HG03280 (cell line): ENCODE measurements around the gene ZMAT5.

ENCODE experiments used
- ATAC-seq: cut with Tn5 transposase; IDR thresholded peaks from one replicate; pipeline ENCODE4 v1.9.1; 2021; ENCODE audit warnings: mild to moderate bottlenecking, moderate library complexity; ENCODE audit not compliant: unreplicated experiment

The ZMAT5 gene

DNA sequence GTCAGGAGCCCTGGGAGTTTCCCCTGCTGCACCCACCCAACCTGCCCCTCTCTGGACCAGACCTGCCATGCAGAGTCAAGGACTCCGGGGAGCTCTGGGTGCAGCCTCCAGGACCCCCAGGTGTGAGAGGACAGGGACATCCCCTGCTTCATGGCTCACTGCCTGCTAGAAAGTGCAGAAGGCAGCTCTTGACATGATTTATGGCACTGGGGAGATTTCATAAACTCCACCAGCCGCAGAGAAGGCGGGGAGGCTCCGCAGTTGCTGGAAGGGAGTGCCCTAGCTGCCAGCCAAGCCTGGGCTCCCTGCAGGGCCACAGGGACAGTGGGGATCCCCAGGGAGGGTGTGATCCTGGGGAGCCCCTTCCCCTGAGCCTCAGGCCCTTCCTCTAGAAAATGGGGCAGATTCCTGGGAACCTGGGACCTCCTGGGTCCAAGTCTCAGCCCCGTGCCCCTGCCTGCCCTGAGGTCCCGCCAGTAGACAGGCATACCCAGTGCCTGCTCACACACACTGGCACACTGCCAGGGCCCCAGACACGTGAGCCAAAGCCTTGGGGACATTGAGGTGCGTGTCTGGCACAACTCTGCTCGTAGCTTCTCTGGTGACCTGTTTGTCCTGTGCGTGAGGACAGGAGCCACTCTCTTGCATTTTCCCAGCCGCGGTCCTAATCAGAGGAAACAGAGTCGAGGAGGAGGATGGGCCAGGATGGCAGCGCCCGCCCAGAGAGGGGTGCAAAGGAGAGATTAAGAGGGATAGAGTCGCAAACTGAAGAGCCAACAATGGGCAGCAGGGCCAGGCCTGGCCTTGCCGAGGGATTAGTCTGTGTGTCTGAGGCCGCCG lies 33.2 kb downstream of the ZMAT5 start:
- no peak for ATAC-seq

- ATAC-seq = no peak
Observed at GRCh38 chr22:29732883-29733282, 33.9 kb downstream of the ZMAT5 start.

DNA sequence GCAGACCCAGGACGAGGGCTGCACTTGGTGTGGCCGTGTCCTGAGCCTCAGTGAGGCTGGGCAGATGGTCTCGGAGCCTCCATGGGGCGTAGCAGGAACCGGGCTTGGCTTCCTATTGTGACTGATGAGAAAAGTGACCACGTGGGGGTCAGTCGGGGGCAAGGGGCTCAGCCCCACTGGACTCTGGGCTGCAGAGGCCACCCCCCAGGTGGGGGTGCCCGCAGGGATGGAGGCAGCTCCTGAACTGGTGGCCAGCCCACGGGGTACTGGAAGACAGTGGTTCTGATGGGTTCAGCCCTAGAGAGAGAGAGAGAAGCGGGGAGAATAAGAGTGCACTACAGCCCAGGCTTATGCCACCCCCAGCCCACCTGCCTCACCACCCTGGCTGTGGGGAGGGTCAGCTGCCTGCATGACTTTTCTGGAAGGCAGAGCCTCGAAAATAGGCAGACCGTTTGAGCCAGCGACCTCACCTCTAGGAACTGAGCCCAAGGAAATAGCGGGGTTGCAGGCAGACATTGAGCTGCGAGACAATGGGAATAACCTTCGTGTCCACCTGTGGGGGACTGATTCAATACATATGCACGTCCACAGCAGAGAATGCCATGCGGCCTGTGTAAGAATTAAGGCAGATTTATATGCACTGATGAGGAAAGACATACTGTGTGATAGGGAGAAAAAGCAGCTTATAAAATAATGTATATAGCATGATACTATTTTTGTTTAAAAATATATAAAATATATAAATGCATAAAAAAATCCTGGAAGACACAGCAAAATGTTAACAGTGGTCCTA lies 35.6 kb downstream of the ZMAT5 start:
- no peak for ATAC-seq

GRCh38 chr22:29729161-29729560 lies 37.6 kb downstream of the ZMAT5 start:
- no peak for ATAC-seq

- no peak for ATAC-seq
Observed at GRCh38 chr22:29727131-29727523, 39.7 kb downstream of the ZMAT5 start.

GRCh38 chr22:29726512-29727130 lies 40.2 kb downstream of the ZMAT5 start:
- ATAC-seq = no peak

DNA sequence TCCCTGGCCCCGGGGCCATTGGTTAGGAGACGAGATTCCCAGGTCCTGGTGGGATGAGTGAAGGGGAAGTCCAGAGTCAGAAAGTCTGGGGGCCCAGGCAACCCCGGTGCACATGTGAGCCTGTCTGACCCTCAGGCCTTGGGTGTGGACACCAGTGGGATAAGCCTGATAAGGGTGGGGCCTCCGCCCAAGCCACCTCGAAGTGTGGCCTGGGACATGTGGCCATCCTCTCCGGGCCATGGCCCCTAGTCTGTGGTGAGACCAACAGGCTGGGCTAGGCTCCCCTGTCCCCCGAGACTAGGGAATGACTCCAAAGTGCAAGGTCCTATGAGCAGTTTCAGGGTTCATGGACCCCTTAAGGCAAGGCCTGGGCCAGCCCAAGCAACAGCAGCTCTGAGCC lies 40.7 kb downstream of the ZMAT5 start:
- no peak for ATAC-seq

DNA sequence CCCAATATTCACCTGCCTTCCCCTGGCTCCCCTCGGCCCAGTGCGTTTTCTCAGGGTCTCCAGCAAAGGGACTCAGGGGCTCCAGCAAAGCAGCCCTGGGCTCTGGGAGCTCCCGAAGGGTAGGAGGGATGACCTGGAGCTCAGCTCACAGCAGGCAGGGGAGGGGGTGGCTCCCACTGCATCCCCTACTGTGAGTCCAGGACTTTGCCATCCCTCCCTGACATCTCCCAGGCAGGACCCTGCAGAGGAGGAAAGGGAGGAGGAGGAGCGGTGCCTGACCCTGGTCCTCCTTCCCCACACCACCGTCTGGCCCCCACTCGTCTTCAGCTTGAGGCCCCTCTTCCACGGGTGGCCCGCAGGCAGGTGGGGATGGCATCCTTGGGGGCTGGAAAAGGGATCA lies 42.0 kb downstream of the ZMAT5 start:
- no peak for ATAC-seq

GRCh38 chr22:29723766-29724165 lies 43.0 kb downstream of the ZMAT5 start:
- ATAC-seq = no peak

- ATAC-seq = no peak
Observed at GRCh38 chr22:29722587-29722986, 44.2 kb downstream of the ZMAT5 start.

DNA sequence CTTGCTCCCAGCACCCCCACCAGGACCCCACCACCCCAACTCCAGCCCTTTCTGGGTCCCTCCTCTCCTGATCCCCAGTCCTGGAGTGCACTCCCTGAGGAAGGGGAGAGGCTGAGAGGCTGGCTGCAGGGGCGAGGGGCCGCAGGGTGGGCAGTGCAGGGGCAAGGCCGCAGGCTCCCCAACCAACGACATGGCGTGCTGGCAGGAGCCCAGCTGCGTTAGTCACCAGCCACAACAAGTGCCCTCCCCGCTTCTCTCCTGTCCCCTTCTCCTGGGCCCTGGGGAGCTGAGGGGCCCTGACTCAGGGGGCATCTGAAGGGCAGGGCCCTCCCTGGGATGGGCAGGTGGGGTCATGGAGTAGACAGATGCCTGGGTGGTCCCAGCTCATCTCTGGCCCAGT lies 44.7 kb downstream of the ZMAT5 start:
- ATAC-seq = no peak

GRCh38 chr22:29720811-29721323 lies 45.9 kb downstream of the ZMAT5 start:
- no peak for ATAC-seq

- ATAC-seq = no peak
Observed at GRCh38 chr22:29719899-29720645, 46.7 kb downstream of the ZMAT5 start, which contains the start of gene CABP7. CABP7 (plus strand) TSS chr22:29720003; CDS start chr22:29720425, 422 bp downstream.

GRCh38 chr22:29718949-29719898 lies 47.6 kb downstream of the ZMAT5 start:
- ATAC-seq = no peak

- no peak for ATAC-seq
Observed at GRCh38 chr22:29717789-29718188, 49.0 kb downstream of the ZMAT5 start.

DNA sequence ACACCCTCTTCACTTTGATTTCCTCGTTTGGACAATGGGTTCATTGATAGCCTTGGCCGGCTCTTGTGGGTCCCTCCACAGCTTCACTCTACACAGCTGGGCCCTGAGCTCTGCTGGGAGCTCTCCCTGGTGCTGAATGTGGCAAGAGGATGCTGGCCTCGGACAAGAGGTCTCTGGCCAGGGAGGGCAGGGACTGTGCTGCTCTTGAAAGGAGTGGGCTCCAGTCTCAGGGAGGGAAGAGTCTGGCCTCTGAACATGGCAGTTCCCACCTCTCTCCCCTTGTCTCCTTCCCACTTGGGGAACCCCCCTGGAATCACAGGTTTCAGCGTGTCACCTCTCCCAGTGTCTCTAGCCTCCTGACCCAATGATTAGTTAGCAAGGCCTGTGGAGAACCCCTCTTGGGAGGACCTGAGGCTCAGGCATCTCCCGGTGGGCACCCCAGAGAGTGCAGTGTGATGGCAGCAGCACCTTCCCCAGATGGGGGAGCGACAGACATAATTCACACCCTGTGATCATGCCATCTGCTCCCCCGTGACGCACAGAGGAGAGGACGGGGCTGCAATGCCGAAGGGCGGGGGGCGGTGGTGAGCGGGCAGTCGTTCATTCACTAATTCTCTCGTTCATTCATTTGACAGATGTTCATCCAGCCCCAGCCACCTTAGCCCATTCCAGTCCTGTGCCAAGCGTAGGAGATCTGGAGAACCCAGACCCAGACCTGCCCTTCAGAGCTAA lies 49.8 kb downstream of the ZMAT5 start:
- ATAC-seq = no peak

DNA sequence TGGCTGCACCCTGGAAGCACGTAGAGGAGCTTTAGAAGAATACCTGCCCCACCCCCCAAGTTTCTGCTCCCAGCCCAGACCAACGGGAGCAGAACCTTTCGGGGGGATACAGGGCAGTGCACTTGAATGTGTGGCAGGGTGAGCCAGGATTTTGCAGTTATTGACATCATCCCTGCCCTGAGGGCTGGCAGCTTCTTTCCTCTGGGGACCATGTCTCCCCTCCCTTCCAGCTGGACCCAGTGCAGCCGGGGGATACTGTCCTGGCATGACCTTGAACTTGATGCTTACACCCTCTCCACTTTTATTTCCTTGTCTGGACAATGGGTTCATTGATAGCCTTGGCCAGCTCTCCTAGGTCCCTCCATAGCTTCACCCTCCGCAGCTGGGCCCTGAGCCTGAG lies 51.1 kb downstream of the ZMAT5 start:
- ATAC-seq = no peak

- no peak for ATAC-seq
Observed at GRCh38 chr22:29715240-29715639, 51.6 kb downstream of the ZMAT5 start.

DNA sequence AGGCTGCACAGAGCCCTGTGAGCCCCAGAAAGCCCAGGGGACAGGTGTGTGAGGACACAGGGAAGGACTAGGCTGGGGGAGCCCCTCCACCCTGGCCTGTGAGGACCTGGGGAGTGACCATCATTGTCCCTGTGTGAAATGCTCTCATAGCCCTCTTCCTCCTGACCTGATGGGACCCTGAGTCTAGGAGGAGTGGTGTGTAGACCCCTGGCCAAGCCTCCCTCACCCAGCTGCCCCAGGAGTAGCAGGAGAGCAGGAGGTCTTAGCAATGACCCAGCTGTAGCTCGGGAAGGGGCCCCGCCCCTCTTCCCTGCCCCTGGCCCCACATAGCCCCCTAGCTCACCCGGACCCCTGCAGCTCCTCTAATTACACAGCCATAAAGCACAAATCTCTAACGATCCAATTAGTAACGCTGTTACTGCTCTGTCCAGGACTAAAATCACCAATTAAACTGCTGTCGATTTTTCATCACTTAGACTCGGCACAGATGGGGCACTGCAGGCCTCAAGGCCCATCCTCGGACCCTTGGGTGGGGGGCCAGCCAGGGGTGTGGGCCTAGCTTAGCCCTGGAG lies 53.6 kb downstream of the ZMAT5 start:
- ATAC-seq = no peak
